CD4-positive, CD25-positive, alpha-beta regulatory T cell (primary cell): Measurements from ENCODE around the gene RAD51B. TPM values are rescaled to one million over a fixed set of nuclear protein-coding genes. Genes with fewer than 3 reads are reported as not detected.

Experiments used
- ATAC-seq, 2 donors: fragments of 150-1000 bp; cut with Tn5 transposase; one replicate each; pipeline ENCODE4 v1.10.0; 2021; ENCODE audit warnings: low read depth in 2 of 2, moderate number of reproducible peaks in 2 of 2, moderate library complexity in 1 of 2
- DNase-seq, 3 donors: peaks; one replicate each; pipeline versions ENCODE4 v3.0.0 to v3.0.0-alpha.2; 2012 to 2022; ENCODE audit warnings: mixed read lengths in 1 of 3
- H3K27ac ChIP-seq: one replicate; pipeline ENCODE4 v1.7.0; 2013; ENCODE audit warnings: mild to moderate bottlenecking, low read length; ENCODE audit not compliant: insufficient read depth, poor library complexity, severe bottlenecking
- H3K27me3 ChIP-seq: one replicate; pipeline ENCODE4 v1.7.0; 2013; ENCODE audit warnings: low read length; ENCODE audit not compliant: control insufficient read depth, insufficient read depth
- H3K36me3 ChIP-seq: one replicate; pipeline ENCODE4 v1.7.0; 2013; ENCODE audit warnings: mild to moderate bottlenecking, low read length, moderate library complexity; ENCODE audit not compliant: control insufficient read depth, insufficient read depth
- H3K4me1 ChIP-seq: 2 replicates; pipeline ENCODE4 v1.7.0; 2013; ENCODE audit warnings: mild to moderate bottlenecking, low read length; ENCODE audit not compliant: insufficient read depth, control insufficient read depth, poor library complexity, severe bottlenecking
- H3K4me3 ChIP-seq: one replicate; pipeline ENCODE4 v1.7.0; 2013; ENCODE audit warnings: low read depth, mild to moderate bottlenecking, low read length, moderate library complexity
- H3K9me3 ChIP-seq, 2 experiments: 1 replicate in 1 of 2; 2 replicates in 1 of 2; pipeline ENCODE4 v1.7.0; 2013; ENCODE audit warnings: low read length in 2 of 2, mild to moderate bottlenecking in 1 of 2, moderate library complexity in 1 of 2; ENCODE audit not compliant: control insufficient read depth in 2 of 2
- H3K27ac Mint-ChIP-seq, 3 donors: one replicate each; pipeline ENCODE4 v1.8.0; 2020 to 2022; ENCODE audit warnings: mild to moderate bottlenecking in 3 of 3, mixed read lengths in 3 of 3, moderate library complexity in 2 of 3
- H3K27me3 Mint-ChIP-seq: one replicate; pipeline ENCODE4 v1.8.0; 2022; ENCODE audit warnings: mild to moderate bottlenecking, mixed read lengths
- H3K36me3 Mint-ChIP-seq: one replicate; pipeline ENCODE4 v1.8.0; 2020; ENCODE audit warnings: mixed read lengths
- H3K4me1 Mint-ChIP-seq, 4 donors: one replicate each; pipeline ENCODE4 v1.8.0; 2020 to 2022; ENCODE audit warnings: mixed read lengths in 4 of 4, mild to moderate bottlenecking in 1 of 4
- H3K4me3 Mint-ChIP-seq, 4 donors: one replicate each; pipeline ENCODE4 v1.8.0; 2020 to 2022; ENCODE audit warnings: mild to moderate bottlenecking in 4 of 4, mixed read lengths in 4 of 4, moderate library complexity in 3 of 4
- H3K9me3 Mint-ChIP-seq, 7 donors: one replicate each; pipeline ENCODE4 v1.8.0; 2020 to 2022; ENCODE audit warnings: mixed read lengths in 7 of 7, mild to moderate bottlenecking in 3 of 7, moderate library complexity in 2 of 7
- polyA plus RNA-seq, 4 donors: library from polyadenylated mRNA; unstranded; fragments of 300-500 nt; fragmentation: Illumina TruSeq; gene quantifications; one replicate each; pipeline ENCODE4 v1.2.3, GENCODE V29; 2021
- total RNA-seq: library from RNA; stranded (reverse); gene quantifications from one replicate; pipeline ENCODE4 v1.2.3, GENCODE V29; 2022

Gene RAD51B
- total and polyA plus RNA-seq, 5 donors from 2014 or later: 19.1 to 40.2 (median 28.1) TPM

GRCh38 chr14:68656452-68656851 is 836.9 kb downstream of the RAD51B start:
- DNase-seq: no peak
- no peaks in the 10 kb centered on the region for H3K27me3 Mint-ChIP-seq
- no peaks in the 10 kb centered on the region for H3K9me3 Mint-ChIP-seq
- no peak overlapping the region for H3K27ac Mint-ChIP-seq
- Histone ChIP-seq H3K27ac (no peak overlapping the region), H3K36me3 (no peaks in the 10 kb centered on the region), H3K4me3 (no peak overlapping the region), H3K4me1 (no peaks in the 10 kb centered on the region), H3K27me3 (no peaks in the 10 kb centered on the region), H3K9me3 (no peaks in the 10 kb centered on the region)
- peaks cover 0 to 8% (median 3%) of the 10 kb centered on the region in 4 donors for H3K4me1 Mint-ChIP-seq
- no peak for ATAC-seq
- no peak overlapping the region for H3K4me3 Mint-ChIP-seq
- no peaks in the 10 kb centered on the region for H3K36me3 Mint-ChIP-seq

GRCh38 chr14:68657300-68658028 is 837.9 kb downstream of the RAD51B start:
- H3K4me1 ChIP-seq: no peaks in the 10 kb centered on the region
- H3K27me3 ChIP-seq: no peaks in the 10 kb centered on the region
- Mint-ChIP-seq H3K36me3 (peaks cover 4% of the 10 kb centered on the region), H3K4me1 (peaks cover 0 to 17% (median 3%) of the 10 kb centered on the region in 4 donors), H3K27me3 (no peaks in the 10 kb centered on the region), H3K4me3 (no peak overlapping the region), H3K27ac (no peak overlapping the region), H3K9me3 (no peaks in the 10 kb centered on the region)
- H3K9me3 ChIP-seq: no peaks in the 10 kb centered on the region
- ATAC-seq: no peak
- no peaks in the 10 kb centered on the region for H3K36me3 ChIP-seq
- DNase-seq: no peak
- no peak overlapping the region for H3K4me3 ChIP-seq
- no peak overlapping the region for H3K27ac ChIP-seq

GRCh38 chr14:68658029-68658509 is 838.5 kb downstream of the RAD51B start:
- Histone ChIP-seq H3K27me3 (no peaks in the 10 kb centered on the region), H3K4me1 (peaks cover under 1% of the 10 kb centered on the region), H3K9me3 (no peaks in the 10 kb centered on the region), H3K36me3 (no peaks in the 10 kb centered on the region), H3K27ac (no peak overlapping the region), H3K4me3 (no peak overlapping the region)
- Mint-ChIP-seq H3K9me3 (no peaks in the 10 kb centered on the region), H3K4me1 (peaks cover 0 to 21% (median 2%) of the 10 kb centered on the region in 4 donors), H3K36me3 (peaks cover 4% of the 10 kb centered on the region), H3K4me3 (no peak overlapping the region), H3K27me3 (no peaks in the 10 kb centered on the region), H3K27ac (no peak overlapping the region)
- no peak for ATAC-seq
- no peak for DNase-seq

DNA sequence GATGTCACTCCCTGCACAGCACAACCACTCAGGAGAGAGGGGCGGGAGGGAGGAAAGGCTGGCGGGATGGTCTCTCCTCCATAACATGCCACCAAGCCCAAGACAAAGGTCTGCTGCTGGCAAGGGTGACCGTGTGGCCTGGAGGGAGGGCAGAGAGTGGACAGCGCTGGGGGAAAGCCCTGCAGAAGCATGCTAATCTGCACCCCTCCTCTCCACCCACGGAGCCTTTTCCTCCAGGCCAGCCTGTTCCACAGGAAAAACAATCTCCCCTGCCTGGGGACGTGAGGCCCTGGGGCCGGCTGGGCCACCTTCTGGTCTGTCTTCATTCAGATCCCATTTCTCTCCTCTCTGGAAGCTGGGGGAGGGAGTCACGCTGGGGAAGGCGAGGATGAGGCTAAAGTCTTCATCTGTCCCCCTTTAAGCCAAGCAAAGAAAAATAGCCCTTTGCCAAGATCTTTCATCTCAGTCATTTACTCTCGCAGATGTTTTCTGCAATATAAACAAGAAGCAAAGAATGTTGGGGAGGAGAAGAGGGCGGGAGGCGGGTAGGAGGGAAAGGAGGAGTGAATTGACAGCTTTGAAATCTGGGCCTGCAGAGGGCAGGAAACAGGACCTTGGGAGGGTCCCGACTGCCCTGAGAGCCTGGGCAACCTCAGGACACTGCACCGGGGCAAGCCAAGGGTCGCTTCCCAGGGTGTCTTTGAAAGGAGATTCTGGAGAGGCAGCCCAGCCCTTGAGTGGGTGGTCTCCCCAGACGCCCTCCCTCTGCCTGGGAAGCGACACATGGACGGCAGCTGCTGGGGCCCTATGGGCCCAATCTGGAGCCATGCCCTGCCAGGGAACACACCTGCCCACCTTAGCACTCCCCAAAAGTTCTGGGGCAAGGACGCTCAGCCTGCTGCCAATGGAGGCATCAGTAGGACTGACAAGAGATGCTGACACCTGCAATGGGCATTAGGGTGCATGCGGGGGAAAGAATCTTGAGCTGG is 839.7 kb downstream of the RAD51B start:
- Mint-ChIP-seq H3K27ac (no peak overlapping the region), H3K27me3 (no peaks in the 10 kb centered on the region)

GRCh38 chr14:68660495-68660894 is 840.9 kb downstream of the RAD51B start:
- no peaks in the 10 kb centered on the region for H3K27me3 Mint-ChIP-seq
- H3K27ac Mint-ChIP-seq: peak overlapping the region in 1 of 3 donors; percentile 32
- ATAC-seq: no peak
- Histone ChIP-seq H3K27ac (no peak overlapping the region), H3K4me1 (peaks cover 17% of the 10 kb centered on the region), H3K9me3 (no peaks in the 10 kb centered on the region), H3K27me3 (no peaks in the 10 kb centered on the region), H3K4me3 (no peak overlapping the region), H3K36me3 (no peaks in the 10 kb centered on the region)
- H3K9me3 Mint-ChIP-seq: no peaks in the 10 kb centered on the region
- peaks cover 4% of the 10 kb centered on the region for H3K36me3 Mint-ChIP-seq
- DNase-seq: no peak
- peaks cover 18 to 40% (median 19%) of the 10 kb centered on the region in 4 donors for H3K4me1 Mint-ChIP-seq
- no peak overlapping the region for H3K4me3 Mint-ChIP-seq

More for the DNA sequence above, 839.7 kb downstream of the RAD51B start:
- Histone ChIP-seq H3K36me3 (no peaks in the 10 kb centered on the region), H3K9me3 (no peaks in the 10 kb centered on the region), H3K27ac (no peak overlapping the region), H3K27me3 (no peaks in the 10 kb centered on the region), H3K4me1 (peaks cover 12% of the 10 kb centered on the region), H3K4me3 (no peak overlapping the region)
- DNase-seq (no peak), ATAC-seq (no peak)
- peaks cover 11 to 33% (median 12%) of the 10 kb centered on the region in 4 donors for H3K4me1 Mint-ChIP-seq
- H3K4me3 Mint-ChIP-seq: peak overlapping the region in 1 of 4 donors; percentile 1
- no peaks in the 10 kb centered on the region for H3K9me3 Mint-ChIP-seq
- peaks cover 4% of the 10 kb centered on the region for H3K36me3 Mint-ChIP-seq

GRCh38 chr14:68661226-68662225 is 841.9 kb downstream of the RAD51B start:
- peak overlapping the region; percentile 29 to 81 (median 32) for H3K27ac Mint-ChIP-seq
- H3K4me1 ChIP-seq: peaks cover 26% of the 10 kb centered on the region
- peaks cover 4% of the 10 kb centered on the region for H3K36me3 Mint-ChIP-seq
- peaks cover 26 to 48% (median 27%) of the 10 kb centered on the region in 4 donors for H3K4me1 Mint-ChIP-seq
- H3K9me3 ChIP-seq: no peaks in the 10 kb centered on the region
- H3K27ac ChIP-seq: no peak overlapping the region
- H3K36me3 ChIP-seq: no peaks in the 10 kb centered on the region
- ATAC-seq (no peak), DNase-seq (no peak)
- H3K4me3 Mint-ChIP-seq: peak overlapping the region in 1 of 4 donors; percentile 56
- no peaks in the 10 kb centered on the region for H3K9me3 Mint-ChIP-seq
- no peaks in the 10 kb centered on the region for H3K27me3 ChIP-seq
- no peaks in the 10 kb centered on the region for H3K27me3 Mint-ChIP-seq
- H3K4me3 ChIP-seq: no peak overlapping the region

DNA sequence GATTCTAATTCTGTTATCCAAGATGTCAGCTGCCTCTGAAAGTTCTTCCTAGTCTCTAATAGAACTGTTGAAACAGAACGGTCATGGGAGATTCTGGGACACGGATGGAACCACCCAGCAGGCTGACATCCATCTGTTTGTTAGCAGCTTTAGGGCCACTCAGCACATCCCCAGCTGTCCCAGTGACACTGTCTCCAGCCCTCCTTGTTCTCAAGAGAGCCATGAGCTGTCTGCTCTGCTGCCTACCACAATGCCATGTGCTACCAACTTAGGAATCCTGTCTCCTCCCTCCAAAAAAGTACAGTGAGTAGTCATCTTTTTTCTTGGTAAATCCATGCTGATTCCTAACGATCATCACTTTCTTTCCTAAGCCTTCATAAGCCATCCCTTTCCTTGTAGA is 842.8 kb downstream of the RAD51B start:
- H3K4me1 ChIP-seq: peaks cover 26% of the 10 kb centered on the region
- no peaks in the 10 kb centered on the region for H3K27me3 ChIP-seq
- H3K27me3 Mint-ChIP-seq: no peaks in the 10 kb centered on the region
- H3K36me3 Mint-ChIP-seq: peaks cover 4% of the 10 kb centered on the region
- DNase-seq (no peak), ATAC-seq (no peak)
- H3K27ac Mint-ChIP-seq: peak overlapping the region; percentile 29 to 89 (median 81)
- peaks cover 27 to 52% (median 30%) of the 10 kb centered on the region in 4 donors for H3K4me1 Mint-ChIP-seq
- H3K9me3 Mint-ChIP-seq: no peaks in the 10 kb centered on the region
- H3K4me3 Mint-ChIP-seq: peak overlapping the region in 3 of 4 donors; percentile 49 to 88 (median 87)
- no peaks in the 10 kb centered on the region for H3K9me3 ChIP-seq
- no peak overlapping the region for H3K27ac ChIP-seq
- H3K36me3 ChIP-seq: no peaks in the 10 kb centered on the region
- no peak overlapping the region for H3K4me3 ChIP-seq
